Limb (tissue), 2 donors: Measurements from ENCODE around the gene METTL13.
"Not testable (repeated sequence)": the region's sequence is repeated elsewhere in the genome, so short reads cannot be mapped to it uniquely, and the experiment has no call there.

ENCODE experiments used
- DNase-seq, 2 donors: peaks; one replicate each; pipeline ENCODE4 v3.0.0-alpha.2; 2016; ENCODE audit errors: extremely low spot score in 2 of 2

METTL13 gene

GRCh38 chr1:171763764-171764163, 17.7 kb upstream of the METTL13 start:
- no peak for DNase-seq

- DNase-seq: no peak
These were observed 12.3 kb upstream of the METTL13 start for GRCh38 chr1:171769171-171769570.

- DNase-seq: no peak
These were observed 11.7 kb upstream of the METTL13 start for GRCh38 chr1:171769754-171770153.

- no peak for DNase-seq
These were observed 9.1 kb upstream of the METTL13 start for GRCh38 chr1:171772312-171772711.

GRCh38 chr1:171780583-171781175, 781 bp upstream of the METTL13 start:
- no peak for DNase-seq

- DNase-seq: no peak
These were observed 2.5 kb downstream of the METTL13 start for GRCh38 chr1:171783816-171784530.

- no peak for DNase-seq
These were observed 3.3 kb downstream of the METTL13 start for GRCh38 chr1:171784784-171785183.

GRCh38 chr1:171785766-171786165, 4.3 kb downstream of the METTL13 start:
- DNase-seq: no peak

GRCh38 chr1:171786534-171786933, 5.1 kb downstream of the METTL13 start:
- no peak for DNase-seq

GRCh38 chr1:171787686-171788480, 6.4 kb downstream of the METTL13 start:
- no peak for DNase-seq

- DNase-seq: no peak
These were observed 7.2 kb downstream of the METTL13 start for GRCh38 chr1:171788696-171789095.

- DNase-seq: no peak
These were observed 8.9 kb downstream of the METTL13 start for GRCh38 chr1:171790318-171790717.

GRCh38 chr1:171792656-171793369, 11.4 kb downstream of the METTL13 start:
- DNase-seq: no peak

GRCh38 chr1:171793636-171794035, 12.2 kb downstream of the METTL13 start:
- no peak for DNase-seq

GRCh38 chr1:171794085-171794484, 12.6 kb downstream of the METTL13 start:
- no peak for DNase-seq

GRCh38 chr1:171796592-171796991, 15.1 kb downstream of the METTL13 start:
- DNase-seq: no peak

GRCh38 chr1:171798311-171798710, 16.9 kb downstream of the METTL13 start:
- no peak for DNase-seq

GRCh38 chr1:171798765-171799164, 17.3 kb downstream of the METTL13 start:
- no peak for DNase-seq

- no peak for DNase-seq
These were observed 17.7 kb downstream of the METTL13 start for GRCh38 chr1:171799166-171799565.

- DNase-seq: not testable (repeated sequence)
These were observed 18.2 kb downstream of the METTL13 start for GRCh38 chr1:171799698-171800097.

GRCh38 chr1:171800342-171800741, 18.9 kb downstream of the METTL13 start:
- no peak for DNase-seq

- DNase-seq: no peak
These were observed 19.4 kb downstream of the METTL13 start for GRCh38 chr1:171800851-171801250.
